Fibroblast of pulmonary artery (primary cell): ENCODE measurements around the gene APBB1.
A peak's percentile ranks its signal among the peaks of the same experiment; 100 is the strongest.

Experiments used
- DNase-seq: peaks from one replicate; pipeline ENCODE4 v3.0.0-alpha.2; 2010; ENCODE audit warnings: low read depth
- H3K4me3 ChIP-seq: replicated peaks from 2 replicates; pipeline ENCODE4 v1.5.1; 2011; ENCODE audit warnings: low read depth, mild to moderate bottlenecking, control low read depth, low read length, moderate library complexity
- TF ChIP-seq, protein P1 (sequence below): IDR thresholded peaks from 2 replicates; pipeline ENCODE4 v1.5.1; 2011; ENCODE audit warnings: mild to moderate bottlenecking, control low read depth, low read length, inconsistent platforms; ENCODE audit errors: missing control alignments

APBB1 gene

DNA sequence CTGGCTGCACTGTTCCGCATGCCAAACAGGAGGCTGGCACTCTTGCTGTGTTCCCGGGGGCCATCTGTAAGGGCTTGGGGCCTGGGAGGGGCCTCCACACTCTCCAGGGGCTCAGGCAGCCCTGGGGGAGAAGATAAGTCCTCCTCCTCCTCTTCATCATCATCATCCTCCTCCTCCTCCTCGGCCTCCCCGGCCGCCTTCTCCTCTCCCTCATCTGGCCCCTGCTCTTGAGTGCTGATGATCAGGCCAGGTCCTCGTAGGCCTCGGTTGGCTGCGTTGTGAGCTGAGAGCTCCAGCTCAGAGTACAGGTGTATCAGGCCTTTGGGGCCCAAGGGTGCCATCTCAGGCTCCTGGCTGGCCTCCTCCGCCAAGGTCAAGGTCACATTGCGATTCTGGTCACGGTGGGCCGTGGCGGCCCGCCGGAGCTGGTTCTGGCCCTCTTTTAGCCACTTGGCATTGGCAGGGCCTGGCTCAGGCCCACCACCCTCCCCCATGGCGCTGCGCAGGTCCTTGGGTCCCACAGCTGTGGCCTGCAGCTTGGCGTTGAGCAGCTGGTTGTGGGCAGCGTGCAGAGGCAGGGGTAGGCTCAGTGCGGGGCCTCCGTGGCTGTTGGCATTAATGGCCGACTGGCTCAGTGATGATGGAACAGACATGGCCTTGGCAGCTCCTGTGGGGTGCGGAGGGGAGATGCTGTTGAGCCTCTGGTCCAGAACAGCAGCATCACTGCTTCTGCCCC lies 8.0 kb downstream of the APBB1 start:
- TF ChIP-seq, protein P1, sequence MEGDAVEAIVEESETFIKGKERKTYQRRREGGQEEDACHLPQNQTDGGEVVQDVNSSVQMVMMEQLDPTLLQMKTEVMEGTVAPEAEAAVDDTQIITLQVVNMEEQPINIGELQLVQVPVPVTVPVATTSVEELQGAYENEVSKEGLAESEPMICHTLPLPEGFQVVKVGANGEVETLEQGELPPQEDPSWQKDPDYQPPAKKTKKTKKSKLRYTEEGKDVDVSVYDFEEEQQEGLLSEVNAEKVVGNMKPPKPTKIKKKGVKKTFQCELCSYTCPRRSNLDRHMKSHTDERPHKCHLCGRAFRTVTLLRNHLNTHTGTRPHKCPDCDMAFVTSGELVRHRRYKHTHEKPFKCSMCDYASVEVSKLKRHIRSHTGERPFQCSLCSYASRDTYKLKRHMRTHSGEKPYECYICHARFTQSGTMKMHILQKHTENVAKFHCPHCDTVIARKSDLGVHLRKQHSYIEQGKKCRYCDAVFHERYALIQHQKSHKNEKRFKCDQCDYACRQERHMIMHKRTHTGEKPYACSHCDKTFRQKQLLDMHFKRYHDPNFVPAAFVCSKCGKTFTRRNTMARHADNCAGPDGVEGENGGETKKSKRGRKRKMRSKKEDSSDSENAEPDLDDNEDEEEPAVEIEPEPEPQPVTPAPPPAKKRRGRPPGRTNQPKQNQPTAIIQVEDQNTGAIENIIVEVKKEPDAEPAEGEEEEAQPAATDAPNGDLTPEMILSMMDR: no peak
- no peak overlapping the region for H3K4me3 ChIP-seq
- no peak for DNase-seq

DNA sequence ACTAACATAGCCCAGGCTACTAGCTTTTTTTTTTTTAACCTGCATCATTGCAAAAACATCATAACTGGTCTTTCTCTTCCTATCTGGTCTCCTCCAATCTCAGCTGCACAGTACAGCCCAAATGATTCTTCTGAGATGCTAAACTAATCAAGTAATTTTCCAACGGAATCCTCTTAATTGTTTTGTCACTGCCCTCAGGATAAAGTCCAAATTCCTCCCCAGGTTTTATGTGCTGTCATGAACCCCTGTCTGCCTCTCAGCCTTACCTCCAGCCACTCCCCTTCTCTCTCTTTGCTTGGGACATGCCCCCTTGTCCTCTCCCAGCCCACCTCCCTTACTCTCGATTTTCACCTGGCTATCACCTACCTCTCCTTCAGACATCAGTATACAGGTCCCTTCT lies 12.5 kb downstream of the APBB1 start:
- DNase-seq: no peak
- H3K4me3 ChIP-seq: no peak overlapping the region
- TF ChIP-seq, protein P1: no peak

DNA sequence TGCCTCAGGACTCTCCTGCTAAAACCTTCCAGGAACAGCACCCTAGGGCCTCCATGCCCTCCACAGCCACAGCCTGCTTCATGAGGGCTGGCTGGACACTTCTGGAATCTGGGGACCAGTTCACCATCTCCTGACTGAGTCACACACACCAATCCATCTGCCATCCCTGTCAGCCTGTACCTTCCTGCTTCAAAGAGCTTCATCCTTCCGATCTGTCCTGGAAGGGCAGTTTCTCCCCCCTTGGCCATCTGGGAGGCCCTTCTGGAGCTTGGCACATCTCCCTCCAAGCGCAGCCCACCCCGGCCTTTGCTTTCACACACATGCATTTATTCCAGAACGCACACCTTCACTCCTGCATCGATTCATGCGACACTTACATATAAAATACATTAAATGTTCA lies 13.0 kb downstream of the APBB1 start:
- DNase-seq: no peak
- TF ChIP-seq, protein P1: no peak
- no peak overlapping the region for H3K4me3 ChIP-seq

DNA sequence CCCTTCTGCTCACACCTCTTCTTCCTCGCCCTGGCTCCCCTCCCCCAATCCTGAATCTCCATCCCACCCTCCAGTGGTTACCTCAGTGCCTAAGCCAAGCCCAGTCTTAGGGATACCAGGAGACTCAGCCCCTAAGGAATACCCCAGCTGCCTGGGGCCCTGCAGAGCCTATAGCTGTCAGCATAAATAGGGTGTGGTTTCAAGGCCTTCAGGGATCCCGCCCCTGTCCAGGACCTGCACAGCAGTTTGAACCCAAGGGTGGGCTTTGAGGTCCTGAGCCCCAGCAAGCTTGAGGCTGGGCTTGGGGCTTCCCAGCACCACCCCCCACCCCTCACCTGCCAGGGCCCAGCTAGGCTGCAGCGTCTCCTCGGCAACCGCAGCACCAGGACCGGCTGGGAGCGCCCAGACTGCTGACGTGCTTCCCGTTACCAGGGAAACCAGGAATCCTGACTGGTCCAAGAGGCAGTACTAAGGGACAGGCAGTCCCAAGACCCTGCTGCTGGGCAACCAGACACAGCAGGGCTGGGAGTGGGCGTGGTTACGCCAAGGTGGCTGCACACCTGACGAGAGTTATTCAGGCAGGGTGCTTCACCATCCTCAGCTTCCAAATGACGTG lies 13.7 kb downstream of the APBB1 start:
- no peak overlapping the region for H3K4me3 ChIP-seq
- DNase-seq: peak; percentile 18
- TF ChIP-seq, protein P1: no peak

DNA sequence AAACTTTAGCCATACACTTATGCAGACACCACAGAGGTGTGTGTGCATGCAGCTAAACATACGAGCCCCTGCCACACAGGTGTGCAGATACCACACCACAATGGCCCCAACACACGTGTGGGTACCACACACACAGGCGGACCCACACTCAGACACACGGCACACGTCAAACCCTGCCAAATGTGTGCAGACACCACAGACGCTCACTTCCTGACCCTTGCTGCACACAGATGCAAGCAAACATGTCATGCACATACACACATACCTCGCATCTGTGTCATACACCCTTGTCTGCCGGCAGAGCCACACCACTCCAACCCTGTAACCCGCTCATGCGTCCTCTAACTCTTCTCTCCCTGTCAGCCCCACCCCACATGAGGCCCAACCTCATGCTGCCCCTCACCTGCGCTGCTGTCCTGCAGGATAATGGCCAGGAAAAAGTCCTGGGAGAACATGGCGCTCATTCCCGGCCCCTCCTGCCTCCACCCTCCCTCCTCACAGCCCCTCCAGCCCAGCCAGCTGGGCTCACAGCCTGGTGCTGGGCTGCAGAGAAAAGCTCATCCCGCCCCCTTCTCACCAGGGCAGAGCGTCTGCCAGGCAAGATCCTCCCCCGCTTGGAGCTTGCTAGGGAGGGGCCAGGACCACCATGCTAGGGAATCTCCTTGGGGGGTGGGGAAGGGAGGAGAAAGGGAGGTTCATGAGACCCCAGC lies 14.4 kb downstream of the APBB1 start:
- TF ChIP-seq, protein P1: no peak
- no peak for DNase-seq
- H3K4me3 ChIP-seq: no peak overlapping the region

DNA sequence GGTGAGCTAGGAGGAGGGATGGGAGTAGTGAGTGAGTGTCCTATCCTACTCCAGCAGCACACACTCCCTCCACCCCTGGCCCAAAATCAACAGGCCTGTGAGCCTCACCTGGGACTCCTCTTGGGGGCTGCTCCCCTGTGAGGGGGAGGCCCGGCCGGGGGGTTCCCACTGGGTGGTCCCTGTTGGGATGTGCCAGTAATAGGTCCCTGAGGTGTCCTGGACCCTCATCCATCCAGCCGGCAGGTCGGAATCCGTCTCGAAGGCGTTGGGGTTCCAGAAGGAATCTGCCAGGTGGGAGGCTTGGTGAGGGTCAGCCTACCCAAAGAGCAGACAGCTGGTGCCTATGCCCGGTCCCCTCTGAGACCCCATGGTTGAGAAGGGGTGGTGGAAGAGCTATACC lies 15.4 kb downstream of the APBB1 start:
- DNase-seq: no peak

More for the DNA sequence above, 15.4 kb downstream of the APBB1 start:
- no peak overlapping the region for H3K4me3 ChIP-seq
- TF ChIP-seq, protein P1: no peak
